Body of pancreas (tissue), 4 donors: Measurements from ENCODE around the gene AK3.

ENCODE experiments used
- POLR2A ChIP-seq, 3 donors: fragments of 450-650 bp; IDR thresholded peaks; one replicate each; pipeline ENCODE4 v1.6.1; 2016; ENCODE audit warnings: antibody characterized with exemption in 3 of 3, mild to moderate bottlenecking in 2 of 3
- TF ChIP-seq, protein P1 (sequence below), 7 experiments: fragments of 450-650 bp in 4 of 7; fragments of 200-600 bp in 3 of 7; sonication (generic) in 3 of 7; IDR thresholded peaks; one replicate each; pipeline ENCODE4 v1.5.1; 2016 to 2019; ENCODE audit warnings: antibody characterized with exemption in 7 of 7

DNA sequence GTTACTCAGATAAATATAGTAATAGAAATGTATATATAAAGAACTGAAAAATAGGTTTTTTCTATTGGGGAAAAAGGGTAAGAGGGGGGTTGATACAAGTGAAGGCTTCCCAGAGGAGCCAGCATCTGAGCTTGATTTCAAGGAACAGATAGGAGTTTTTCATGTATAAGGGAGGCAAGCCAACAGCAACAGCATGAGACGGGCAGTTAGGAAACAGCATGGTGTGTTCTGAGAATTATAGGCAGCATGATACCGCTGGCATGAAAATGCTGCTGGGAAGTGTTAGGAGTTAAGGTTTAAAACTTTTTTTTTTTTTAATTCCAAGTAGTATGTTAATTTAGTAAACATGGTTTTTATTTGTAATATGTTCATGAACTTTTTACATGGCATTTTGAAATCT lies 52.0 kb downstream of the AK3 start:
- TF ChIP-seq, protein P1, sequence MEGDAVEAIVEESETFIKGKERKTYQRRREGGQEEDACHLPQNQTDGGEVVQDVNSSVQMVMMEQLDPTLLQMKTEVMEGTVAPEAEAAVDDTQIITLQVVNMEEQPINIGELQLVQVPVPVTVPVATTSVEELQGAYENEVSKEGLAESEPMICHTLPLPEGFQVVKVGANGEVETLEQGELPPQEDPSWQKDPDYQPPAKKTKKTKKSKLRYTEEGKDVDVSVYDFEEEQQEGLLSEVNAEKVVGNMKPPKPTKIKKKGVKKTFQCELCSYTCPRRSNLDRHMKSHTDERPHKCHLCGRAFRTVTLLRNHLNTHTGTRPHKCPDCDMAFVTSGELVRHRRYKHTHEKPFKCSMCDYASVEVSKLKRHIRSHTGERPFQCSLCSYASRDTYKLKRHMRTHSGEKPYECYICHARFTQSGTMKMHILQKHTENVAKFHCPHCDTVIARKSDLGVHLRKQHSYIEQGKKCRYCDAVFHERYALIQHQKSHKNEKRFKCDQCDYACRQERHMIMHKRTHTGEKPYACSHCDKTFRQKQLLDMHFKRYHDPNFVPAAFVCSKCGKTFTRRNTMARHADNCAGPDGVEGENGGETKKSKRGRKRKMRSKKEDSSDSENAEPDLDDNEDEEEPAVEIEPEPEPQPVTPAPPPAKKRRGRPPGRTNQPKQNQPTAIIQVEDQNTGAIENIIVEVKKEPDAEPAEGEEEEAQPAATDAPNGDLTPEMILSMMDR (IDR thresholded peaks at IDR 0.05): no peak
- TF ChIP-seq POLR2A (IDR thresholded peaks at IDR 0.05): no peak
